GM12891 (cell line): ENCODE data around the gene USP17L19.
"Not testable (repeated sequence)": the region's sequence is repeated elsewhere in the genome, so short reads cannot be mapped to it uniquely, and the experiment has no call there.

Experiments
- POLR2A ChIP-seq: IDR thresholded peaks from 2 replicates; pipeline ENCODE4 v1.6.1; 2011; ENCODE audit warnings: low read depth, low read length, control low read depth
- POLR2AphosphoS5 ChIP-seq: IDR thresholded peaks from 2 replicates; pipeline ENCODE4 v1.6.1; 2011; ENCODE audit warnings: low read depth, low read length, control low read depth
- TAF1 ChIP-seq: IDR thresholded peaks from 2 replicates; pipeline ENCODE4 v1.6.1; 2011; ENCODE audit warnings: low read depth, low read length, control low read depth

DNA sequence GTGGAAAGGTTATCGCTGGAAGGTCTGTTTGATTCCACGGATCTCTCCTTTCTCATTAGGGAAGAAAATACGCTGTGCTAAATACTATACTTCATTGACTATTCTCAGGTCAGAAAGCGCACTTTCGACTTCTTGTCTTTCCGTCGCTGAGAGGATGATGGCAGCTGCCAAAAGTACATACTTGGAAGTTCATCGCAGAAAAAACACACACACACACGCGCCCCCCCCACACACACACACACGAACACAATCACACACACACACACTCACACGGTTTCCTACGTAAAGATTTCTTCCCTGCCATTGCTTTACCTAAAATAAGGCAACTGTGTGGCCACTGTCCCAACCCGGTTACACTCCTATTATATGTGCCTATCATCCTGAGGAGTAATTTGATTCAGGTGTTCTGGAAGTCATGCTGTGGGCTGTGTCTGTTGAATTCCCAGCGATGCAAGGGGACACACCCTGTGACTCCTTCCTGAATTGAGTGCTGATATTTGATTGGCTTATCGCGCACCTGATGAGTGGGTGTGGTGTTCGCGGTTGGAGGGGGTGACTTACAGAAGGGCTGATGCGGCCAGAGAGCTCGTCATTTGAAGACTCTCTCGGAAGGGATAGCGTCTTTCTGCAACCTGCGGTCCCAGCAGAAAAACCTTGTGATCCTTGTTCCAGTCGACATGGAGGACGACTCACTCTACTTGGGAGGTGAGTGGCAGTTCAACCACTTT is 5.1 kb upstream of the USP17L19 start, which contains the start of gene USP17L18:
- not testable (repeated sequence) for TF ChIP-seq TAF1, POLR2A, POLR2AphosphoS5
